Limb (tissue), 2 donors: ENCODE measurements around the gene LHX2.
"Not testable (repeated sequence)": the region's sequence is repeated elsewhere in the genome, so short reads cannot be mapped to it uniquely, and the experiment has no call there.

Experiments used
- DNase-seq, 2 donors: peaks; one replicate each; pipeline ENCODE4 v3.0.0-alpha.2; 2016; ENCODE audit errors: extremely low spot score in 2 of 2

The LHX2 gene, protein sequence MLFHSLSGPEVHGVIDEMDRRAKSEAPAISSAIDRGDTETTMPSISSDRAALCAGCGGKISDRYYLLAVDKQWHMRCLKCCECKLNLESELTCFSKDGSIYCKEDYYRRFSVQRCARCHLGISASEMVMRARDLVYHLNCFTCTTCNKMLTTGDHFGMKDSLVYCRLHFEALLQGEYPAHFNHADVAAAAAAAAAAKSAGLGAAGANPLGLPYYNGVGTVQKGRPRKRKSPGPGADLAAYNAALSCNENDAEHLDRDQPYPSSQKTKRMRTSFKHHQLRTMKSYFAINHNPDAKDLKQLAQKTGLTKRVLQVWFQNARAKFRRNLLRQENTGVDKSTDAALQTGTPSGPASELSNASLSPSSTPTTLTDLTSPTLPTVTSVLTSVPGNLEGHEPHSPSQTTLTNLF

DNA sequence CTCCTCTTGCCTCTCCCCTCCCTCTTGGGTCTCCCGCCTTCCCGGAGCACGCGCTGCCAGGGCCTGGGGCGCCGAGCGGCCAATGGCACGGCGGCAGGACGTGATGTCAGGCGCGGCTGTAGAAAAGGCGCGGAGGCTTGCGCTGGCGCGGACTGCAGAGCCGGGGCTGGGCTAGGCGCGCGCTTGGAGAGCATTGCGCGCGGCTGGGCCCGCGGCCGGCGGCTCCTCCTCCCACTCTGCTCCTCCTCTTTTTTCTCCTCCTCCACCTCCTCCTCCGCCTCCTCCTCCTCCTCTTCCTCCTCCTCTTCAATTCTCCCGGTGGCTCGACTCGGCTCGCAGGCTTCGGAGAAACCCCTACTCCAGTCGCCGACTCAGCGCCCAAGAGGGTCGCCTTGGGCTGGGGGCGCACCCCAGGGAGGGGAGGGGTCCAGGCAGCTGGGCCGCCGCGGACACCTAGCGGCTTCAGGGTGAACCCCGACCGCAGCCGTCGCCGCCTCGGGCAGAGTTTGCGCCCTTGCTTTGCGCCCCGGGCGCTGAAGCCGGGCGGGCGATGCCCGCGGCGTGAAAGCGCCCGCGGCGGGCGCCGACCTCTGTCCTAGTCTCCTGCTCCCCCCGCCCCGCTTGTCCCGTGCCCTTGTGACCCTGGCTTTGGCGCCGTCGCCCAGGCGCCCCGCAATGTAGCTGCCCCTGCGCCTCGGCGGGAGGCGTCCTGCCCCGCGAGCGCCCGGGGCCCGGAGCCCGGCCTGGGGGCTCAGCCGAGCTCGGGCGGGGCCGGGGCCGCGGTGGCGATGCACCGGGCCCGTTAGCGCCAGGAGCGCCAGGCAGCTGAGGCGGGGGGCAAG lies at the start of gene LHX2:
LHX2 (plus strand) TSS at position 309 of the 842 bp plus-strand sequence. CDS start 581 bp downstream, outside the sequence.
- DNase-seq = peak; percentile 81 to 88

DNA sequence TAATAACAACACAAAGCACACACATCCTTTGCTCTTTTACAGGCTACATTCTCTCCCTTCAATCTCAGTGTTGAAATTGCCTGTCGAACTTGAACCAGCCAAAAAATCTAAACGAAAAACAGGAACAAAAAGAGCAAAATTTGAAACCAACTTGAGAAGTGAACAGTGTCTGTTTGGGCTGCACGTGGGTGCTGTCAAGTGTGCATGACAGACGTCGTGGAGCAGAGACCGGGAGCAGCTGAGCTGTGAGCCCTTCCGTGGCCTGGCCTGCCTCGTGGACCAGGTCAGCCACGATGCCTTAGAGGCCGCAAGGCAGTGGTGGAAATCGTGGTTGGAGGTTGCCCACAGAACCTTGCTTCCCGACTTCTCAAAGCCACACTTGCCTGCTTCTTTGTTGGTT lies 46.8 kb upstream of the LHX2 start:
- DNase-seq = no peak

DNA sequence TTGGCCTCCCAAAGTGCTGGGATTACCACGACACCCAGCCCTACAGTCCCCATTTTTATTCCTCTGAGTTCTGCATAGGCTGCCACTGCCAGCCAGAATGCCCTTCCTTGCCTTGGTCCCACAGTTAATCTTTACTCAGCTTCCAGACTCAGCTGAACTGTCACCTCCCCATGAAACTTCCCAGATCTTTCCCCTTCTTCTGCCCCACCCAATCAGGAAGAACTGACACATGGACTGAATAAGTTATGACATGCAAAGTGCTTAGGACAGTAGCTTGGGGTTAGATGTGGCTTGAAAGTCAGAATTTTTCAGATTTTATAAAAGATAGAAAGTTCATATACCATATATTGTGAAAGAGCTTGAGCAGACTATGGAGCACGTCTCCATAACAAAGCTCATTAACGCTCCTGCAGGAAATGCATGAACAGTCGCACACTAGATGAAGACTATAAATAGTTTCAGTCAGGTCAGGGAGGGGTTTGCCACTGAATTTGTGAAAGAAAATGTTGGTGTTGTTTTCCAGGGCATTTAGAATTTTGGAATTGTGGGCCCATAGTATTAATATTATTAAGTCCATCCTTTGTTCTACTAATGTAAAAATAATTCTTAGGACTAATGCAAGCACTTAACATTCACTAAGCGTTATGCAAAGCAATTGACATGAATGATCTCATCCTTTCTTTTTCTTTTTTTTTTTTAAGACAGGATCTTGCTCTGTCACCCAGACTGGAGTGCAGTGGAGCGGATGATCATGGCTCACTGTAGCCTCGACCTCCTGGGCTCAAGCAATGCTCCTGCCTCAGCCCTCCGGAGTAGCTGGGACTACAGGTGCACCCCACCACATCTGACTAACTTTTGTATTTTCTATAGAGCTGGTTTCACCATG lies 45.5 kb upstream of the LHX2 start:
- no peak for DNase-seq

DNA sequence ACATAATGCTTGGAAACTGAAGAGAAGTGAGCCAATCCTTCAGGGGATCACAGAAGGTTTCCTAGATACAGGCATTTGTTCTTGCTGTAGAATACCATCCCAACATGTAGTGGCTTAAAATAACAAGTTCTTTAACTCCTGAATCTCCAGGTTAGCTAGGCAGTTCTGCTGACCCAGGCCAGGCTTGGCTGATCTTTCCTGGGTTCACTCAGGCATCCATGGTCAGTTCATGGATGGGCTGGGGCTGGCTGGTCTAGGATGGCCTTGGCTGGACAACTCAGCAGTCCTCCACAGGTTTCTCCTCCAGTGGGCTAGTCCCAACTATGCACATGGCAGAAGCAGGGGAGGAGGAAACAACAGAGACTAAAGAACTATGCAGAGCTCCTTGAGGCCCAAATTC lies 44.2 kb upstream of the LHX2 start:
- DNase-seq = no peak

DNA sequence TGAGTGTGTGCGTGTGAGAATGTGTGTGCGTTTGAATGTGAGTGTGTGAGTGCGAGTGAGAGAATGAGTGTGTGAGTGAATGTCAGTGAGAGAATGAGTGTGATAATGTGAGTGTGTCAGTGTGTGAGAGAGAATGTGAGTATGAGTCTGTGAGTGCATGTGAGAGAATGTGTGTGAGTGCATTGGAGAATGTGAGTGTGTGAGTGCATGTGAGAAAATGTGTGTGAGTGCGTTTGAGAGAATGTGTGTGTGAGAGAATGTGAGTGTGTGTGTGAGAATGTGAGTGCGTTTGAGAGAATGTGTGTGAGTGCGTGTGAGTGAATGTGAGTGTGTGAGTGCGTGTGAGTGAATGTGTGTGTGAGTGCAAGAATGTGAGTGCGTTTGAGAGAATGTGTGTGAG lies 39.0 kb upstream of the LHX2 start:
- no peak for DNase-seq

GRCh38 chr9:123973590-123974223 lies 37.9 kb upstream of the LHX2 start:
- DNase-seq = no peak

GRCh38 chr9:123974471-123974870 lies 37.1 kb upstream of the LHX2 start:
- DNase-seq = no peak

GRCh38 chr9:123975871-123976270 lies 35.7 kb upstream of the LHX2 start:
- DNase-seq = no peak

DNA sequence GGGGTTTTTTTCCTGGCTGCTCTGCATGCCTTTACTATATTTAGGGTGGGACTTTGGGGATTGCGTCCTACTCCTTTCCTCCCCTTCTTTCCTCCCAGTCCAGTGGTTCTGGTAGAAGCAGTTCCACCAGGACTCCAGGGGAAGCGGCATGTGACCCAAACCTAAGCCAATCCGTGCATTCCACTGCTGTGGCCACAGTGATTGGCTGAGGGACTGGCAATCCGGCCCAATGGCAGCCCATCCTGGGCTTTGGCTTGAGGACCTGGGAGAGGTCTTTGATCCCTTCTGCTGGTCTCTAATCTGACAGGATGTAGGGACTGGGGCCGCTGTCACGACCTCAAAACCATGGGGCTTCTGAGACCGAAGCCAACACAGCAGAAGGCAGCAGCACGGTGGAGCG lies 35.0 kb upstream of the LHX2 start:
- DNase-seq = not testable (repeated sequence)

DNA sequence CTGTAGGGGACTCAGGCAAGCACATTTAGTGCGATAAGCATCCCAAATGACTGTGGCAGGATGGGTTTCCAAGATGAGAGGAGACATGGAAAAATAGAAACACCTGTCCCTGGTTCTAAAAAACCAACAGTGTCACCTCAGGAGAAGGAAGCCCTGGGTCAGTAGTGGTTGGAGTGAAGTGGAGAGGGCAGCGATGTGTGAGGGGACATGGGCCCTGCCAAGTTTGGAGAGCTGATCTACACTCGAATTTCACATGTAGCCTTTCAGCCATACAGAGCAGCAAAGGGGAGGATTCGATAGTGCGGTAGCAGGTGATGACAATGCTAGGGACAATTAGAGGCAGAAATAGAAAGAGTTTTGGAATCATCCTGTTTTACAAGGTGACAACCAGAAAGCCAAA lies 32.6 kb upstream of the LHX2 start:
- DNase-seq = no peak

GRCh38 chr9:123982535-123982934 lies 29.0 kb upstream of the LHX2 start:
- DNase-seq = no peak

DNA sequence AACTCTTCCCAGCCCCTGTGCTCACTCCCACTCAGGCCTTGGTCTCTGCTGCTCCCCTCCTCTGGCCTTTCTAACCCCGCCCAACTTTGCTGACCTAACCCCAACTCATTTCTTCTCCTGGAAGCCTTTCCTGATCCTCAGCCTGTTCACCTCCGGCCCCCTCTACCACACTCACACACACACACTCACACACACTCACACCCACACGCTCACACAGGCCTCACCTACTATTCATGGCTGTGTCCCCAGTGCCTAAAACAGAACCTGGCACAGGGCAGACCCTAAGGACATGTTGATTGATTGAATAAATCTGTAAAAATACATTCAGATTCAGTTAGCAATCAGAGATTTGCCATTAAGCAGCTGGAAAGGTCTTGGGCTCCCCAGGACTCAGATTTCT lies 28.5 kb upstream of the LHX2 start:
- DNase-seq = no peak

DNA sequence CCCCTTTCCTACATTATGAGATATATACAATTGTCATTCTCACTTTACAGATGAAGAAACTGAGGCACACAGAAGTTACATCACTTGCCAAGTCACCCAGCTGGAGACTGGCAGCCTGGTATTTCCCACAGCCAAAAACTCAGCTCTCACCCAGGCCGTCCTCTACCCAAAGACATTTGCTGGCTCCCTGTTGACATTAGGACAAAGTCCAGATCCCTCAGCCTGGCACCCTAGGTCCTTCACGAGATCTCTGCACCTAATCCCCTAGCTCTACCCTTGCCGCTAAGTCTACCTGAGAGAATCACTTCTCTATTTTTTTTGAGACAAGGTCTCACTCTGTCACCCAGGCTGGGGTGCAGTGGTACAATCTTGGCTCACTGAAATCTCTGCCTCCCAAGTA lies 26.8 kb upstream of the LHX2 start:
- no peak for DNase-seq

DNA sequence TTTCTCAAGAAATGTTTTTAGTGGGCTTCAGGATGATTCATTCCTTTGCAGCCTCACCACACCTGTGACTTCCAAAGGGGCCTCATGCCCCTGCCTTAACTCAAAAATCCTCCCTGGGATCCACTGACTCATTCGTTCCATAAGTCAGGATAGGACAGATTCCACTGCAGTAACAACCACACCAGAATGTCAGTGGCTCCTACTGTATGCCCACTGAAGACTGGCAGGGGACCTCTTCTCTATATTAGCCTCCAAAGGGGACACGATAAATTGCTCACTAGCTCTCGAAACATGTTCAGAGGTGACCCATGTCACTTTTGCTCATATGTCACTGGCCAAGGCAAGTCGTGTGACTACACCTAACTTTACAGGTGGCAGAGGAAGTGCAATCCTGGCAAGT lies 25.7 kb upstream of the LHX2 start:
- no peak for DNase-seq

DNA sequence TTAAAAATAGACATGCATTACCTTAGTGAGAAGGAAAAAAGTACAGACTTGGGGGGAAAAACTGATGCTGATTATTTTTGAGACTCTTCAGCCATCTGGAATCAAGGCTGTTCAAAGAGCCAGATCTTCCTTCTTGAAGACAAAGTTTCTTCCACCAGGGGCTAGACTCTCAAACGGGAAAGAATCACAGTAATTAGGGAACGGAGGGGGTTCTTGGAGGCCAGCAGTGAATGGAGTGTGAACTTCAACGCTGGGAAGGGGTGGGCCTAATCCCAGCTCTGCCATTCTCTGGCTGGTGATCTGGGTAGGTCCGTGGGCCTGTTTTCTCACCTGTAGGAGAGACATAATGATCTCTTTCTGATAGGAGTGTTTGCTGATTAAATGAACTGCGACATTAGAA lies 21.1 kb upstream of the LHX2 start:
- no peak for DNase-seq

DNA sequence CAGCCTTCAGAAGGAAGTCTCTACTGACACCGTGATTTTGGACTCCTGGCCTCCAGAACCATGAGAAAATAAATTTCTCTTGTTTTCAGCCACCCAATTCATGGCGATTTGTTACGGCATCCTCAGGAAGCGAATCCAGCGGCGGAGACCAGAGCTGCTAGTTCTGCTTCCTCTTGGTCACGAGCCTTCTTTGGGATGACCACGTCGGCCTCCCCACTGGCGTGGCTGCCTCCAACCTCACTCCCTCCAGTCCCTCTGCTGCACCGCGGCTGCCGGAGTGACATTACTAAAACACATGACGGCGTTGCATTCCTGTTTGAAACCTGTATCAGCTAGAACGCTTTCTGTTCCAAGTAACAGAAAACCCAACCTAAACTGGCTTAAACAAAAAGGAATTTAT lies 18.9 kb upstream of the LHX2 start:
- not testable (repeated sequence) for DNase-seq

DNA sequence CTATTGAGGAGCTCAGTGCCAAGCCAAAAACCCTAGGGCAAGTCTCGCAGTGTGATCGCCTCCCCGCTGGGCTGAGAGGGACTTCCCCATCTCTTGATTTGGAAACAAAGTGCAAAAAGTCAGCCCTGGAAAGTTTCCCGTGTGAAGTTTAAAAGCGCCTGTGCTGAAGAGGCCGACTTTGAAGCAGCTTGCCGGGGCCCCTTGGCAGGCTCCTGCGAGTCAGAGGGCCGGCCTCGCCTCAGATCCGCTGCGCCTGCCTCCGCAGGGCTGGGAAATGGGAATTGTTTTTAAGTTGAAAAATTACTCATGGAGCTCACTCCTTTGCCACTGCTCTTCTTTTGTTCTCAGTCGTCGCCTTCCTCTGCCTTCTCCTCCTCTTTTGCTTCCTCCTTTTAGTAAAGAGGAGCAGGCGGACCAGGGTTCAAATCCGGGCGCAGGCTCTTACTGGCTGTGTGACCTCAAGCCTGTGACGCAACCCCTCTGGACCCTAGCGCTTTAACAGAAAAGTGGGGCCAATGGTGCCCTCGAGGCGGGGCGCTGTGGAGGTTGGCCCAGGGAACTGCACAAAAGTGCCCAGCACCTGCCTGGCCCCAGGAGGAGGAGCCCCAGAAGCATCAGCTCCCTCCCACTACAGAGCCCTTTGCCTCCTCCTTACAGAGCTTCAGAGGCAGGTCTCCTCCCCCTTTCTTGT lies 14.7 kb upstream of the LHX2 start:
- peak; percentile 35 to 45 for DNase-seq

- peak in 1 of 2 donors; percentile 56 for DNase-seq
Observed at GRCh38 chr9:123997665-123998277, 13.8 kb upstream of the LHX2 start.

DNA sequence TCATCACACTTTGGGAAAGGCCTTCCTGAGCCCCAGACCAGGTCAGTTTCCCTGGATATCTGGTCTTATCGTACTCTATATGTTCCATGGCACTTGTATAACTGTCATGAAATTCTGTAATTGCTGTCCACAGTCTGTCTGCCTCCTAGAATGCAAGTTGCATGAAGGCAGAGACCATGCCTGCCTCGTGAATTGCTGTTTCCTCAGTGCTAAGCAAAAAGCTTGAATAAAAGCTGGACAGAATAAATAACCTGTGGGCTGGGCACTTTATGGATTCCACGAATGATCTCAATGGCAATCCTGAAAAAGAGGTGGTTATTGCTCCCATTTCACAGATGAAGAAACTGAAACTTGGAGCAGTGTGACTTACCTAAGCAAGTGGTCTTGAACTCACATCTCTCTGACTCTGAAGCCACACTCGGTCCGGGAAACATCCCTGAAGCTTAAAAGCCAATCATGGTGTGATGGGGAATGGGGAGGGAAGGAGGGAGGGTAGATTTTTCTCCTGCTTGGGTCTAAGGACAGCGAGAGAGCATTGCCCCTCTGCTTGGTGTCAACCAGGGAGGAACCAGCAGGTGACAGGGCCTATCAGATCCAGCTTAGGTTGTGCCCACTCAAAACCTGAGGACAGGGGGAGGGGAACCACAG lies 13.2 kb upstream of the LHX2 start:
- no peak for DNase-seq
